Lung (tissue), 12 donors: ENCODE data around the gene DHX58. TPM values are rescaled to one million over a fixed set of nuclear protein-coding genes. Genes with fewer than 3 reads are reported as not detected.

Experiments used
- ATAC-seq: fragments of 200-7000 bp; cut with Tn5 transposase; one replicate; pipeline ENCODE4 v1.9.1; 2020; ENCODE audit warnings: moderate number of reproducible peaks; ENCODE audit not compliant: insufficient read depth, low FRiP score
- DNase-seq, 3 donors: peaks; one replicate each; pipeline ENCODE4 v3.0.0-alpha.2; 2013 to 2017
- H3K27ac ChIP-seq, 2 donors: one replicate each; pipeline ENCODE4 v1.5.1; 2013; ENCODE audit warnings: mild to moderate bottlenecking in 2 of 2, moderate library complexity in 2 of 2, control low read depth in 1 of 2, inconsistent platforms in 1 of 2, low read depth in 1 of 2, low read length in 1 of 2
- H3K27me3 ChIP-seq, 3 donors: one replicate each; pipeline ENCODE4 v1.5.1; 2013; ENCODE audit warnings: low read length in 2 of 3; ENCODE audit not compliant: control insufficient read depth in 3 of 3, insufficient read depth in 3 of 3
- H3K36me3 ChIP-seq, 4 donors: one replicate each; pipeline ENCODE4 v1.5.1; 2013; ENCODE audit warnings: low read length in 4 of 4, mild to moderate bottlenecking in 1 of 4, moderate library complexity in 1 of 4; ENCODE audit not compliant: control insufficient read depth in 4 of 4, insufficient read depth in 4 of 4
- H3K4me1 ChIP-seq, 5 donors: one replicate each; pipeline ENCODE4 v1.5.1; 2013; ENCODE audit warnings: low read length in 5 of 5, mild to moderate bottlenecking in 2 of 5, moderate library complexity in 1 of 5; ENCODE audit not compliant: control insufficient read depth in 5 of 5, insufficient read depth in 5 of 5
- H3K4me3 ChIP-seq: one replicate; pipeline ENCODE4 v1.5.1; 2013; ENCODE audit warnings: mild to moderate bottlenecking, control low read depth, moderate library complexity
- H3K9ac ChIP-seq, 2 donors: one replicate each; pipeline ENCODE4 v1.5.1; 2013; ENCODE audit warnings: low read length in 2 of 2, control low read depth in 1 of 2; ENCODE audit not compliant: insufficient read depth in 1 of 2
- H3K9me3 ChIP-seq, 4 donors: one replicate each; pipeline ENCODE4 v1.5.1; 2013; ENCODE audit warnings: low read length in 3 of 4, mild to moderate bottlenecking in 1 of 4, moderate library complexity in 1 of 4; ENCODE audit not compliant: control insufficient read depth in 4 of 4, insufficient read depth in 3 of 4
- WGBS, 2 donors: extraction: QIAGEN DNeasy Blood & Tissue Kit; methylation state at CpG; one replicate each; pipeline ENCODE4 v1.1.7; 2013; 5-methylcytosine and 5-hydroxymethylcytosine counted together
- polyA plus RNA-seq, 2 donors: library from polyadenylated mRNA; stranded (reverse); fragments of 200-250 nt; gene quantifications; one replicate each; pipeline ENCODE4 v1.2.1, GENCODE V29; 2013
- total RNA-seq, 2 donors: library from RNA; depleted of rRNA in 1 of 2; stranded (reverse); fragments of >200 nt in 1 of 2; gene quantifications; one replicate each; pipeline ENCODE4 v1.2.1, GENCODE V29; 2014 to 2021
- TF ChIP-seq, protein P1 (sequence below): IDR thresholded peaks from 2 replicates; pipeline ENCODE4 v1.5.1; 2012; ENCODE audit warnings: mild to moderate bottlenecking; ENCODE audit errors: control extremely low read depth, extremely low read depth
- donor health status: control.
- donor health status: control.
- donor health status: Bipolar disorder and iron deficiency.
- donor health status: healthy.
- donor health status: DM: yes; HTN: yes; CAD: no.

Gene DHX58
- total and polyA plus RNA-seq, 4 donors, result 14.7 to 35.1 (median 25.8) TPM

GRCh38 chr17:42079541-42079940, 33.0 kb downstream of the DHX58 start:
- TF ChIP-seq, protein P1, sequence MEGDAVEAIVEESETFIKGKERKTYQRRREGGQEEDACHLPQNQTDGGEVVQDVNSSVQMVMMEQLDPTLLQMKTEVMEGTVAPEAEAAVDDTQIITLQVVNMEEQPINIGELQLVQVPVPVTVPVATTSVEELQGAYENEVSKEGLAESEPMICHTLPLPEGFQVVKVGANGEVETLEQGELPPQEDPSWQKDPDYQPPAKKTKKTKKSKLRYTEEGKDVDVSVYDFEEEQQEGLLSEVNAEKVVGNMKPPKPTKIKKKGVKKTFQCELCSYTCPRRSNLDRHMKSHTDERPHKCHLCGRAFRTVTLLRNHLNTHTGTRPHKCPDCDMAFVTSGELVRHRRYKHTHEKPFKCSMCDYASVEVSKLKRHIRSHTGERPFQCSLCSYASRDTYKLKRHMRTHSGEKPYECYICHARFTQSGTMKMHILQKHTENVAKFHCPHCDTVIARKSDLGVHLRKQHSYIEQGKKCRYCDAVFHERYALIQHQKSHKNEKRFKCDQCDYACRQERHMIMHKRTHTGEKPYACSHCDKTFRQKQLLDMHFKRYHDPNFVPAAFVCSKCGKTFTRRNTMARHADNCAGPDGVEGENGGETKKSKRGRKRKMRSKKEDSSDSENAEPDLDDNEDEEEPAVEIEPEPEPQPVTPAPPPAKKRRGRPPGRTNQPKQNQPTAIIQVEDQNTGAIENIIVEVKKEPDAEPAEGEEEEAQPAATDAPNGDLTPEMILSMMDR, result no peak
- no peak for ATAC-seq
- 63 to 85% methylated on average over 2 of the region's 2 CpGs for WGBS, 2 donors
- Histone ChIP-seq H3K27me3 (peaks cover 0 to 2% (median 0%) of the 10 kb centered on the region in 3 donors), H3K27ac (no peak overlapping the region), H3K4me3 (no peak overlapping the region), H3K36me3 (no peaks in the 10 kb centered on the region), H3K9me3 (no peaks in the 10 kb centered on the region), H3K4me1 (no peaks in the 10 kb centered on the region), H3K9ac (no peak overlapping the region)
- DNase-seq, result no peak

DNA sequence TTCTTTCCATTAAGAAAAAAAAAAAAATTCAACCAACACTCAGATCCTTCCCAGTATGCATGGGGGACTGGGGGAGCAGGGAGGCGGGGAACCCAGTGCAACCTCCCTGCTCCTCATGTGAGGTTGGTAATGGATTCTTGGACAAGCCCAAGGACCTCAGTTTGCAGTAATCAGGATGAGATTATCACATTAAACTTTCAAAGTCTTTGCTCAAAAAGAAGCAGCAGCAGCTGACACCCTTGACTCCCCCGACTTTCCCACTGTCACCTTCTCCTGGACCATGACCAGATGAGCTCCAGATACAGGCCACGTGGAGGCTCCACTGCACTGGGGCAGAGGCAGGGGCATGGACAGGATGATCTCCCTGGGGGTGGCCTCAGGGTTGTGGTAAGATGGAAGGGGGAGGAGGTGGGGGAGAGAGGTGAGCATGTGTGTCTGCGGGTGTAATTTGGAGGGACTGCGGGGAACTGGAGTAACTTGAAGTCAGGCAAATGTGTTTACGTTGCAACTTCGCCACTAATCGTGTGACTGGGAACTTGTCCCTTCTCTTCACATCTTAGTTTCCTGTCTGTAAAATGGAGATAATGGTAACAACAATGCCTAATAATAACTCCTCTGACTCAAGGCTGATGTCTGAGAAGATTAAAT, 34.0 kb downstream of the DHX58 start:
- no peak for ATAC-seq
- TF ChIP-seq, protein P1, result no peak
- WGBS, 2 donors, result 56 to 59% methylated on average over 8 of the region's 8 CpGs
- Histone ChIP-seq H3K27me3 (peaks cover 0 to 2% (median 0%) of the 10 kb centered on the region in 3 donors), H3K9ac (no peak overlapping the region), H3K4me1 (no peaks in the 10 kb centered on the region), H3K27ac (no peak overlapping the region), H3K36me3 (no peaks in the 10 kb centered on the region), H3K4me3 (no peak overlapping the region), H3K9me3 (no peaks in the 10 kb centered on the region)
- DNase-seq, result peak in 1 of 3 donors; percentile 5

DNA sequence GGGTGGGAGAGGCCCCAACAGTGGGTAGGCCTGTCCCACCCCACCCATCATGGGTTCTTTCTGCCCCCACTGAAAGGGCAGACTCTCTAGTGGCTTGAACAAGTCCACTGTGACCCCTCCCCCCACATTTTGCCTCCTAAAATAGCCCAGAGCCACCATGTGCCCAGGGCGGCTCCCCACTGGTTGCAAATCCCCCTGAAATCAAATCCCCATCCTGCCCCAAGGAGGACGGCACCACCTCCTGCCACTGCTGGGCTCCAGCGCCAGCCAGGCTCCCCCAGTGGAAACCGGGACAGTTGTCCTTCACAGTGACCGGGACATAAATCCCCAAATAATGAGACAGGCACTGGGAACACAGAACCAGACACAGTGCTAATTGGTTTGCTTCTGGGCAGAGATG, 34.8 kb downstream of the DHX58 start:
- no peaks in the 10 kb centered on the region for H3K36me3 ChIP-seq
- WGBS, 2 donors, result 95% methylated on average over 5 of the region's 5 CpGs
- H3K9ac ChIP-seq, result no peak overlapping the region
- peaks cover 0 to 7% (median 6%) of the 10 kb centered on the region in 3 donors for H3K27me3 ChIP-seq
- TF ChIP-seq, protein P1, result no peak
- H3K9me3 ChIP-seq, result no peaks in the 10 kb centered on the region
- no peaks in the 10 kb centered on the region for H3K4me1 ChIP-seq
- H3K4me3 ChIP-seq, result no peak overlapping the region
- no peak overlapping the region for H3K27ac ChIP-seq
- ATAC-seq (no peak), DNase-seq (no peak)
